Tibial nerve (tissue), 4 donors: ENCODE measurements around the gene SDK1. TPM values are rescaled to one million over a fixed set of nuclear protein-coding genes. Genes with fewer than 3 reads are reported as not detected.

Experiments
- DNase-seq, 2 donors: peaks; one replicate each; pipeline ENCODE4 v3.0.0-alpha.2; 2019; ENCODE audit warnings: low spot score in 2 of 2
- H3K27ac ChIP-seq, 4 donors: fragments of 200-600 bp; sonication (generic) in 3 of 4; one replicate each; pipeline ENCODE4 v1.5.1; 2017 to 2019; ENCODE audit warnings: mild to moderate bottlenecking in 1 of 4
- H3K27me3 ChIP-seq, 2 donors: fragments of 200-600 bp; sonication (generic) in 1 of 2; one replicate each; pipeline versions ENCODE4 v1.5.1 to v1.6.0; 2017 to 2019
- H3K36me3 ChIP-seq, 3 donors: fragments of 200-600 bp; sonication (generic); one replicate each; pipeline ENCODE4 v1.5.1; 2018 to 2019
- H3K4me1 ChIP-seq, 4 donors: fragments of 200-600 bp; sonication (generic) in 3 of 4; one replicate each; pipeline ENCODE4 v1.5.1; 2017 to 2019
- H3K4me3 ChIP-seq, 4 donors: fragments of 200-600 bp; sonication (generic) in 3 of 4; one replicate each; pipeline ENCODE4 v1.5.1; 2017 to 2019; ENCODE audit warnings: mild to moderate bottlenecking in 1 of 4, moderate library complexity in 1 of 4
- H3K9me3 ChIP-seq, 4 donors: fragments of 200-600 bp; sonication (generic) in 3 of 4; one replicate each; pipeline ENCODE4 v1.5.1; 2017 to 2019
- CTCF ChIP-seq, 5 experiments: fragments of 200-600 bp in 3 of 5; fragments of 450-650 bp in 2 of 5; sonication (generic) in 3 of 5; IDR thresholded peaks; one replicate each; pipeline ENCODE4 v1.5.1; 2016 to 2019; ENCODE audit warnings: antibody characterized with exemption in 5 of 5, mild to moderate bottlenecking in 3 of 5, moderate library complexity in 2 of 5
- EP300 ChIP-seq, 2 donors: sonication (generic); formaldehyde crosslinking; IDR thresholded peaks; one replicate each; pipeline ENCODE4 v1.6.1; 2017; ENCODE audit warnings: antibody characterized with exemption in 2 of 2, mild to moderate bottlenecking in 1 of 2
- POLR2A ChIP-seq, 2 donors: fragments of 450-650 bp; IDR thresholded peaks; one replicate each; pipeline ENCODE4 v1.6.1; 2017; ENCODE audit warnings: antibody characterized with exemption in 2 of 2, mild to moderate bottlenecking in 2 of 2, moderate library complexity in 2 of 2
- WGBS, 2 donors: methylation state at CpG; one replicate each; pipeline ENCODE4 v1.1.5; 2018; 5-methylcytosine and 5-hydroxymethylcytosine counted together
- total RNA-seq, 4 donors: library from RNA; depleted of rRNA; stranded (reverse); fragments of >200 nt; gene quantifications; one replicate each; pipeline ENCODE4 v1.1.0, GENCODE V29; 2016

Gene SDK1
- total RNA-seq, 4 donors from 2014 or later = 8.2 to 16.2 (median 12.9) TPM

- TF ChIP-seq POLR2A (IDR thresholded peaks at IDR 0.05) (no peak), CTCF (IDR thresholded peaks at IDR 0.05) (no peak), EP300 (IDR thresholded peaks at IDR 0.05) (no peak)
- Histone ChIP-seq H3K27me3 (no peaks in the 10 kb centered on the region), H3K27ac (no peak overlapping the region), H3K4me3 (no peak overlapping the region), H3K9me3 (no peaks in the 10 kb centered on the region), H3K36me3 (no peaks in the 10 kb centered on the region), H3K4me1 (peaks cover 0 to 8% (median 2%) of the 10 kb centered on the region in 4 donors)
- no peak for DNase-seq
- 71 to 80% methylated on average over 10 of the region's 10 CpGs for WGBS, 2 donors
Measured at GRCh38 chr7:3923307-3923918, 622.4 kb downstream of the SDK1 start.

- Histone ChIP-seq H3K36me3 (no peaks in the 10 kb centered on the region), H3K9me3 (no peaks in the 10 kb centered on the region), H3K4me1 (peaks cover 0 to 8% (median 2%) of the 10 kb centered on the region in 4 donors), H3K4me3 (no peak overlapping the region), H3K27me3 (no peaks in the 10 kb centered on the region), H3K27ac (no peak overlapping the region)
- 91 to 98% methylated on average over 14 of the region's 14 CpGs for WGBS, 2 donors
- no peak for DNase-seq
- TF ChIP-seq EP300 (IDR thresholded peaks at IDR 0.05) = no peak
- TF ChIP-seq CTCF (IDR thresholded peaks at IDR 0.05) = no peak
- TF ChIP-seq POLR2A (IDR thresholded peaks at IDR 0.05) = no peak
Measured at GRCh38 chr7:3924277-3924676, 623.2 kb downstream of the SDK1 start.

DNA sequence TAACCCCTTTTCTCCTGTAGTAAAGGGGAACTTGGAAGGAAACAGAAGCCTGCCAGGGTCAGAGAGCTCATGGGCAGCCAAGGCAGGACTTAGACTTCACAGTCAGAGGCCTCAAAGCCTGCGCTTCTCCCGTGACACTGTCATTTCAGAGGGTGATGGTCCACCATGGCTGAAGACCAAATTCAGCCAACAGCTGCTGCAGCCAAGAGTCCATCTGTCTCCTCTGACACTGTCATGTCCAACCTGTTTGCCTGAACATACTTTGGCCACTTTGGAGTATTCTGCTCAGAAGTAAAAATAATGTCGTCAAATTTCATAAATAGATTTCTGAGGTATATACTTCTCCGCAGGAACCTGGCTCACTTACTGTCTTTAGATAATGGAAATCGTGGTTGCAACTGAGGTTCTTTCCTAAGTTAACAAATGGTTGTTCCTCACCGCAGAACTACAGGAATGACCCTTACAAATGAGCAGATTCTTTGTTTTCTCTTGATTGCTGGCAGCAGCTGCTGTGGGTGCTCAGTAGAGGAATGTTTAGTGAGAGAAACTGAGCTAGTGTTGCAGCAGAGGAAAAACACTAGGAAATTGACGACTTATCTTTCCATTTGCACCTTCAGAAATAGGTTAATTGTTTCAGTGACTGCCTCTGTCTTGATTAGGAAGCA lies 626.5 kb downstream of the SDK1 start:
- Histone ChIP-seq H3K36me3 (no peaks in the 10 kb centered on the region), H3K27ac (no peak overlapping the region), H3K27me3 (no peaks in the 10 kb centered on the region), H3K9me3 (no peaks in the 10 kb centered on the region), H3K4me3 (no peak overlapping the region), H3K4me1 (peaks cover 0 to 4% (median 2%) of the 10 kb centered on the region in 4 donors)
- 63 to 67% methylated on average over 7 of the region's 7 CpGs for WGBS, 2 donors
- no peak for DNase-seq
- TF ChIP-seq EP300 (IDR thresholded peaks at IDR 0.05) (no peak), CTCF (IDR thresholded peaks at IDR 0.05) (no peak), POLR2A (IDR thresholded peaks at IDR 0.05) (no peak)

DNA sequence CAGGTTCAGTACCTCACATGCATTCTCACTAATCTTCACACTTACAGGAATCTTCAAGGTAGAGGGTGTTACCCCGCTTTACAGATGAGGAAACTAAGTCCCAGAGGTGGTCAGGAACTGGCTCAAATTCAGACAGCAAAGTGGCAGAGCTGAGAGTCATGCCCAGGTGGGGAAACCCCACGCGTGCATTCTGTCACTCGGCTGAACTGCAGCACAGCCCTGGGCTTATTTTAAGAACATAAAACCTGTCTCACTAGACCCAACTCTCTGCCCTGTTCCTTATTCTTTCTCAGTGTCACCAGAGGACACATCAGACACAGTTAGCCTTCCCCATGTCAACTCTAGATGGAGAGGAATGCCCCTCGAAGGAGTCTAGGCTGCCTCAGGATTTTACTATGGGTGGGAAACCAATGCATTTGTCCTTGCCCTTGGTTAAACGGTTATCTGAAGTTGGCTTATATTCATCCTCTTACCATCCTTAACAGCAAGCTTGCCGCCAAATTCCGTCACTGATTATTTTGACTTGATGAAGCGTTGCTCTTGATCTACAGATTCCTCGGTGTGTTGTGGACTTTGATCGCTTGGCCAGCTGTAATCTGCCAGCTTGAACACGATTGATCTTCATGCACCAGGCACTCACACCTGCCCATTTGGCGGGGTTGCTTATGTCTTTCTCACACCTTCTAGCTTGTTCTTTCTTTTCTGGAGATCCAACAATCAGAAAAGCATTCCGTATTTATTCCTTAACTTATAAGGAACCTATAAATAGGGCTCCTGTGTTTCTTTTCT lies 627.9 kb downstream of the SDK1 start:
- H3K4me1 ChIP-seq = no peaks in the 10 kb centered on the region
- no peaks in the 10 kb centered on the region for H3K36me3 ChIP-seq
- no peak overlapping the region for H3K27ac ChIP-seq
- no peak for DNase-seq
- no peaks in the 10 kb centered on the region for H3K27me3 ChIP-seq
- no peaks in the 10 kb centered on the region for H3K9me3 ChIP-seq
- TF ChIP-seq EP300 (IDR thresholded peaks at IDR 0.05) = no peak
- WGBS, 2 donors = 87 to 94% methylated on average over 14 of the region's 14 CpGs
- H3K4me3 ChIP-seq = no peak overlapping the region

DNA sequence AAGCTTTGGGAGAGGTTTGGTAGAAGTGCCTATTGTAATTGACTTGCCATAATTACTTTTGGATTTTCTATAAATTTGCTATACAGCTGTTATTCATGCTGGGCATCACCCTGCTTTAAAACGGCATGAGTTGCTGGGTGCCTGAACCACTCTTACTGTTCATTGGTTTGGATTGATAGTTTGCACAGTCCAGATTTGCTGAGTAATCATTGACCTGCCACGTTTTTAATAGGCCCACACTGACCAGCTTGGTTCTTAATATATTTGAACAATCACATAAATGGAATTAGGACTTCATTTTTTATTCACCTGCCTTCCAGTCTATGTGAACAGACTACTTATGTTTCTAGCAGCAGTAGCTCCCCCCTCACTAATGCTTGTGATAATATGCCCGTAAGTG lies 630.8 kb downstream of the SDK1 start:
- WGBS, 2 donors = 63 to 64% methylated on average over 3 of the region's 3 CpGs
- no peaks in the 10 kb centered on the region for H3K4me1 ChIP-seq
- TF ChIP-seq EP300 (IDR thresholded peaks at IDR 0.05) = no peak
- no peak for TF ChIP-seq POLR2A (IDR thresholded peaks at IDR 0.05)
- TF ChIP-seq CTCF (IDR thresholded peaks at IDR 0.05) = no peak

More for the DNA sequence above, 630.8 kb downstream of the SDK1 start:
- Histone ChIP-seq H3K27me3 (no peaks in the 10 kb centered on the region), H3K36me3 (no peaks in the 10 kb centered on the region), H3K27ac (no peak overlapping the region), H3K9me3 (peaks cover 0 to 10% (median 0%) of the 10 kb centered on the region in 4 donors), H3K4me3 (no peak overlapping the region)
- no peak for DNase-seq
